GM19397 (cell line): ENCODE results near the gene LRFN2.

ENCODE experiments used
- ATAC-seq: cut with Tn5 transposase; IDR thresholded peaks from one replicate; pipeline ENCODE4 v1.9.1; 2021; ENCODE audit warnings: mild to moderate bottlenecking, moderate library complexity; ENCODE audit not compliant: unreplicated experiment

LRFN2 gene

DNA sequence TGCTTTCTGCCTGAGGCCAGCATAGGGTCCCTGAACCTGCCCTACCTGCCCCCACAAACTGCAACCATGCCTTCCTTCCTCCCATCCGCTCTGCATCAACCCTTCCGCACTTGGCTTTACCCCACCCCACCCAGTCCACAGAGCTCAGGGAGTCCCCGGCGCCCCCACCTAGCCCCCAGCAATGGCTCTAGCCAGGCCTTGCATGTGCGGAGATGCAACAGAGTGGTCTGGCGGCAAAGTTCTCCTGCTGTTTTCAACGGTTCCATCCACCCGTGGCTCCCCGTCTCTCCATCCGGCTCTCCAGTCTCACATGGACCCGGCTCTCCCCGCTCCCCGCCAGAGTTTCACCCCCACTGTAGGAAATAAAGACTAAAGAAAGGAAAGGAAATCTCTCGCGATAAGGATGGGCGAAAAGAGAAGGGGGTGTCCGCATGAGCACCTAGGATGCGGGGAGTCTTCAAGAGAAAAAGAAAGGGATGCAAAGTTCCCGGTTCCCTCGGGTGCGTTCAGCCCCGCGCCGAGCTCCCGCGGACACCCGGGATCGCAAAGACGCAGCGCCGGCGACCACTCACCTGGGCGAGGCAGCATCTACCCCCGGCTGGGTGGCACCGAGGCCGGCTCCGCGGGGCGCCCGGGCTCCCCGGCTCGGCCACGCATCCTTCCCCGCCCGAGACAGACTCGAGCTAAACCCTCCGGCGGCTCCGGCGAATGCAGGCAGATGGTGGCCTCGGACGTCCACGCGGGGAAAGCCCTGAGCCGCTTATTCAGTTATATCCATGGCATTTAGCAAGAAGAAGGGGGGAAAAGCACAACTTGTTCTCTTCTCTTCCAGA, 579 bp downstream of the LRFN2 start:
- no peak for ATAC-seq

DNA sequence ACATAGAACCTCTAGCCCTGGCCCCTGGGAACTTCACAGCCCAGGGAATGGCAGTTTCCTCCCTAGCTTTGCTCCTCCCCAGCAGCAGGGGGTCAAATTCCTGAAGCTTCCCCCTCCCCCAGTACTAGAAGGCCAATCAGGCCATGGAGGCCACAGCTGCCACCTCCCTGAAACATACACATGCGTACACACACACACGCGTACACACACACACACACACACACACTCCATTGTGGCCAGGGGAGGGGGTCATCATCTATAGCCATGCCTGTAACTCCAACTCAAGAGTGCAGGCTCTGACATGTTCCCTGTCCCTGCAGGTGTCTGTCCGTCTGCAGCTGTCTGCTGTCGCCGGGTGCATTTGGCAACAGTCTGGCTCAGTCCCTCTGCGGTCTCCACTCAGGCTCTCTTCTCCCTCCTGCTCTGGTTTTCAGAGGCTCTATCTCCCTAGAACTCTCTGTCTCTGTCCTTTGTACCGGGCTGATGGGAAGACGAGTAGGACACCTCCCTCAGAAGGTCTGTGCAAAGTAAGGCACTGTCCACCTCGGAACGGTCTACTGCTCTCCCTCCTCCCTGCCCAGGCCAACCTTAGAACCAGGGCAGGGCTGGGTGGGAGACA, 1.4 kb downstream of the LRFN2 start:
- no peak for ATAC-seq

DNA sequence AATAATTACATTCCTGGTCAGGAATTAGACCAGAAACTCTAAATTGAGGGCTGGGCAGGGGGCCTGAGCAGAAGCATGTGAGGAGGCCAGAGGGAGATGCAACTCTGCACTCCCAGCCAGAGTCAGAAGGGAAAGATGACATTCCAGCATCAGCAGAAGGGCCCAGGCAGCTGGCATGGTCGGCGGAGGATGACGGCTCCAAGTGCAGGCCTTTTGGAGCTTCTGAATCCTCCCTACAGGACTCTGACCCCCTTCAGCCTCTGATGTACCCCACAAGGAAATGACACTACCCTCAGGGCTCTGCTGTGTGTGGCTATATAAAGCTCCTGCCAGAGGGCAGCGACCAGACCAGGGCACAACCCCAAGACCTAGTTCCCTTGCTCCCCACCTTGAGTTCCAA, 1.9 kb downstream of the LRFN2 start:
- no peak for ATAC-seq

DNA sequence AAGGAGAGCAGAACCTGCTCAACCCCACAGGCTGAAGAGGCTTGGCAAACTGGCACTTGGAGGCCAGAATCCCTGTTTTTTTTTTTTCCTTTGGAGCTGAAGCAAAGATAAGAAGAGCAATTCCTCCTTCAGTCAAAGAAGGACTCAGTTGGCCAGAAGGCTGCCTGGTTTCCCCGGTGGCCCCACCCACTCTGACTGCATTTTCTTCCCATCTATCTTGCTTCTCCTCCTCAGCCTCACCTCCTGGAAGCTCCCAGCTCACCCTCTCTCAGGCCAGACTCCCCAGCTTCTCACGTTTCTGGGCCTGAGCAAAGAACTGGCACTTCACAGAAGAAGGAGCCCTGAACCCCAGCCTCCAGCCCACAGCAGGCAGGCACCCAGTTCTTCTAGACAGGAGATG, 2.4 kb downstream of the LRFN2 start:
- no peak for ATAC-seq

DNA sequence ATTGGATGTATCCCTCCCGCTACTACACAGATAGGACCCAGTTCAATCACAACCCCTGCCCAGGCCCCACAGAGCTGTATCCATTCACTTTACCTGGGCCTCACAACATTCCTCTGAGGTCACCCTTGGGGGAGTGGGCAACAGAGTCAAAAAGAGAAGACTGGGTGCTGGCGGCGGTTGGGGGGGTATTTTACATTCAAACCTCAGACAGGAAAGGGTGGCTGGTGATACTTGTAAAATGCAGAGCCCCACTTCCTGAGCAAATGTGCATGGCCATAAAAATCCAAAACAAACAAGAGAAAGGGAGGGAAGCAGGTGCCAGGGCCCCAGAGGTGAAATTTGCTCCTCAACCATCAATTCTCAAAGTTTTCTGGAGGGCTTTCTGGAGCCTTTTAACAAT, 3.5 kb downstream of the LRFN2 start:
- no peak for ATAC-seq

DNA sequence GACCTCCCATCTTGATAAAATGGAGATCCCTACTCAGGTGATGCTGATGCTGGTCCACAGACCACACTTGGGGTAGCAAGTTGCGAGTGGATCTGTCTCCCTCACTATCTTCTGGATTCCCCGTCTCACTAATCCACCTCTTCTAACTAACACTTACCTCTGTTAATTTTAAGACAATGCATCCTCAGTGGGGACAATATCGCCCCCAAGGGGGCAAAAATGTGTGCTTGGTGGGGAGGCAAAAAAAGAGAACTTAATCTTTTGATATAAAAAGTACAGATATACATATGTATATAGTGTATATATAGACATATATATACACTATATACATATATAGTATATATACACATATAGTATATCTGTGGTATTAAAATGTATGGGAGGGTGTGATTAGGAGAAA, 4.3 kb downstream of the LRFN2 start:
- ATAC-seq: no peak

DNA sequence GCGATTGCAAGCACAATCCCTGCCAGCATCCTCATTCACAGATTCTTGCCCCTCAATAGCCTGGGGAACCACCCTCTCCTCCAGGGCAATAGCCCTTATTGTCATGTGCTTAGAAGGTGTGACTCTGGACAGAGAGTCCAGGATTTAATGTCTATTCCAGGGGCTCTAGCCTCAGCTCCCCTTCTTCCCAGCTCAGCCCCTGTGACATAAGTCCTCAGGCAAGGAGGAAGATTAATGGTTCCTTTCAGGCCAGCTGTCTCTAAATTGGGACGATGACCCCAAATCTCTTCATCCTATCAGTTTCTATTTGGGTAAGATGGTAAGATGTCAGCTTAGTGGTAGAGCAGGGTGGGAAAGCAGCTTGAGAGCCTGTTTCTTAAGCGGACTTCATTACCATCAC, 8.1 kb downstream of the LRFN2 start:
- ATAC-seq: no peak

DNA sequence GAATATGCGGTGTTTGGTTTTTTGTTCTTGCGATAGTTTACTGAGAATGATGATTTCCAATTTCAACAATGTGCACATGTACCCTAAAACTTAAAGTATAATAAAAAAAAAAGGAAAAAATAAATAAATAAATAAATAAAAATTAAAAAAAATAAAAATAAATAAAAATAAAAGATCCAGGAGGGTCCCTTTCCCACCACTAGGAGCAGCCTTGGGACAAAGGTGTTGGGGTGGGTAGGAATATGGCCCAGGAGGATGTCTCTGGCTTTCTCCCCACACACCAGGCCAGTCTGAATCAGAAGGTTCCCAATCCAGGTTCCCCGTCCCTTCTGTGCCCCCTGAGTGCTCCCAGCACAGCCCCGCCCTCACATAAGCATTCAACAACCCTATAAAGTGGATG, 9.5 kb downstream of the LRFN2 start:
- ATAC-seq: no peak

DNA sequence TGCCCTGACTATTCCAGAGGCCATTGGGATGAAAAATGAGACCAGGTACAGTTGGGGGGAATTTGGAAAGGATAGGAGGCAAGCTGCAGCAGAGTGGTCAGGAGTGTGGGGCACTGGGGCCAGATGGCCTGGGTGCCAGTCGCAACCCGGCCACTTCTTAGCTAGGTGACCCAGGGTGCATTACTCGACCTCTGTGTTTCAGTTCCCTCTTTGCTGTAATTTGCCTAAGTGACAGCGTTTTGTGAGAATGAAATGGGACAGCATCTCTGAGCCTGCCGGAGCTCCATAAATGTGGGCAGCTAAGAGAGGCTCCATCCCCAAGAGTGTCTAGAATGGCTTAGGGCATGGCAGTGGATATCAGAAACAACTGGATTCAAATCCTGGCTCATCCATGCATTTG, 13.9 kb downstream of the LRFN2 start:
- no peak for ATAC-seq

DNA sequence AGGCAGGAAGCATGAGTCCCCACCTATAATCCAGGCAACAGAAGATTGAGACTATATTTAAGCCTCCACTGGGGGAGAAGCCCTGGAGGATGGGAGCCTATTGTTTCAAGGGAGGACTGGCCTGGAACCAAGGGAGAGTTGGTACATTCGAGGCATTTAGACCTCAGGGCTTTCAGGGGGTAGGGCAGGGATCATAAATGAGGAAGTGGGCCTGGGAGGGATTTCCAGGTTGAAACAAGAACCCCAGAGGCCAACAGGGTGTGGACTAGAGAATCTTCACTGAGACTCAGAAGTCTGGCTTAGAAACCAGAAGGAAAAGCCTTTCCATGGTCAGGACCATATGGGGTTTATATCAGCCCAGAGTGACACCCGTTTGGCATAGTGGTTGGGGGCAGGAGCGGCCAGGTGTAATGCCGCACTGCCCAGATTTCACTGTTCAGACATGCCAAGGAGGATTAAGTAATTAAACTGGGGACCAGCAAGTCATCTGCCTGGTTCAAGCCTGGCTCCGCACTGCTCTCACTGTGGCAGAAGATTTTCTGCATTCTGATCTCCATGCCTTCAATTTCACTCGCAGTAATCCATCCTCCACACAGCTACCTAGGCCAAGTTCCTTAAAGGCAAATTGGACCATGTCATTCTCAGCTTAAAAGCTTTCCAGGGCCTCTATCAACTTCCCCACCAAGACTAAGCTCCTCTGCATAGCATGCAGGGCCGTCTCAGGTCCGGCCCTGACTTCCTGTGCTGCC, 17.8 kb downstream of the LRFN2 start:
- ATAC-seq: no peak

DNA sequence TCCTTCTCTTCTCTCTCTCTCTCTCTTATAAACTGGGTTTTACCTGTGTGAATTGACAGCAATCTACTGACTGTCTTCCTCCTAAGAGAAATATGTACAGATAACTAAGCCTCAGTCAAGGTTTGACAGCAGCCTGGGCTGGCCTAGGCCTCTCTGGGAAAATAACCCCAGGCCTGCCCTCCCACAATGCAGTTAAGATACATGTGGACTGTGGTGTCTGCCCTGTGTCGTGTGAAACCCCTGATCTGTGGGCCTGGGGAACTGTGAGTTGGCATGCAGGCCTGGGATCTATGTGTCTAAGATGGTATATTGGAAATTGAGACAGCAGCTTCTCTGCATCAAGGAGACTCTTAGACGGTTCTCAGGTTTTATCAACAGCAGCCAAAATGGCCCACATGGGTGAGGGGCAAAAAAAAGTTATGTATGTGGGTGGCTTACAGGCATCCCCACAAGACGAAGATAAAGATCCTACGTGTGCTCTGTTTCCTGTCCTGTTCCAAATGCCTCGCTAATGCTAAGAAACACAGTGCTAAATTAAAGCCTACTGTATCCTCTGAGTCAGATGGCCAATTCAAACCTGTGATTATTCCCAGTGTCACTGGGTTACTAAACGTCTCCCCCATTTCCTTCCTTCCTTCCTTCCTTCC, 19.0 kb downstream of the LRFN2 start:
- no peak for ATAC-seq

DNA sequence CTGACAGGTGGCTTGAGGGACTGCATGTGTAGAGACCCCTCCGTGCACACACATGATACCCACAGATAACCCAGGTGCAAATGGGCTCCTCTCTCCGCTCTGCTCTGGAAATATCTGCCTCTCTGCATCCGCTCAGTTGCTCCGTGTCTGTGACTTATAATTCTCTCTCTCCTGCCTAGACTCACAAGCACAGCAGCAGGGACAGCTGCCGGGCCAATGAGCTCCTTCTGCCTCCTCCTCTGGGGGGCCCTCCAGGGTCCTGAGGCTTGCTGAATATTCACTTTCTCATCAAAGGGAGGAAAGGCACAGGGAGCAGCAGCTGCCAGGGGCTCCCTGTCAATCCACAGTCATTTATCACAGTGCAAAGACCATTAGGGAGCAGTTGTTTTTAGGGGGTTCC, 24.1 kb downstream of the LRFN2 start:
- no peak for ATAC-seq

DNA sequence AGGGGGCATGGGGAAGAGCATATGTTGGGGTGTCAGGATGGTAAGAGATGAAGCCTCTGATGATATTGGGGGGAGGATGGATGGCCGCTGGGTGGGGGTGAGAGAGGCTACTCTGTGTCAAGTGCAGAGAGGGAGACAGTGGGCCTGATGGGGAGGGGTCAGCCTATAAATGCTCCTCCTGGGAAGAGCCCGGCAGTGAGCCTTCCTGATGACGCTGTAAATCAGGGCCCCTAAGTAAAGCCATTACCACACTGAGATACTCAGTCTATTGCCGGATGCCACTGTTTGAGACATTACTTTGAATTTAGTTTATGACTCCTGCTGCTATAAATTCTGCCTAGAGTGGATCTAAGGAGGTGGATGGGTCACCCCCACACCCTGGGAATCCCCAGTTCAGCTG, 28.1 kb downstream of the LRFN2 start:
- no peak for ATAC-seq

DNA sequence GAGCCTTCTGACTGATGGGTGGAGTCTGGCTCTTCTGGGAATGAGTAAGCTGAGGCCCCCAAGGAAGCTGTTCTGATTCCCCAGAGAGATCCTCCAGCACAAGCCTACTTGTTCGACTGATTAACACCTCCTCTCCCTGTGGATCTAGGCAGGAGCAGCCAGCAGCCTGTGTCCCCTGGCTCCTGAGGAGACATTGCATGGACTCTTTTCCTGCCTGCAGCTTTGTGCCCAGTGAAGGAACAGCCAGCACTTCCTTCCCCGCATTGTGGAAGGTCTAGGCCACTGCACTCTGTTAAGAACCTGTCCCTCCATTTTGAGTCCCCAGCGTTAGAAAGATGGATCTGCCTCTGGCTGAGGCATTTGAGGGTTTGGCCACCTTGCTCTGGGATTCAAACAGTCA, 29.1 kb downstream of the LRFN2 start:
- ATAC-seq: no peak

DNA sequence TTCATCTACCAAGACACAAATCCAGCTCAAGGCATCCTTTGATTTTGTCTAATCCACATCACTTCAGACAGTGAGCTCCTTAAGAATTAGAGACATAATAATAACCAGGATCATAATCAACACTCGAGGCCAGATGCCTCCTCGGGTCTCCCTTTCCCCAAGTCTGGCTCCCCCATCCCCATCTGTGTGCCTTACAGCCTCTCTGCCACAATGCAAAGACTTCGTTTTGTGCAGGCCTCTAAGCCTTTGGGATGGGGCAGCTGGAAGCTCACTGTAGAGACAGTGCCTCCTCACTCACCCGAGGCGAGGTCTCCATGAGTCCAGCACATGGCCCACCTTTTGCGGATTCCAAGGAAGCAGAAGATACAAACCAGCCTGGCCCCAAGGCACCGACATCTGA, 30.3 kb downstream of the LRFN2 start:
- ATAC-seq: no peak

DNA sequence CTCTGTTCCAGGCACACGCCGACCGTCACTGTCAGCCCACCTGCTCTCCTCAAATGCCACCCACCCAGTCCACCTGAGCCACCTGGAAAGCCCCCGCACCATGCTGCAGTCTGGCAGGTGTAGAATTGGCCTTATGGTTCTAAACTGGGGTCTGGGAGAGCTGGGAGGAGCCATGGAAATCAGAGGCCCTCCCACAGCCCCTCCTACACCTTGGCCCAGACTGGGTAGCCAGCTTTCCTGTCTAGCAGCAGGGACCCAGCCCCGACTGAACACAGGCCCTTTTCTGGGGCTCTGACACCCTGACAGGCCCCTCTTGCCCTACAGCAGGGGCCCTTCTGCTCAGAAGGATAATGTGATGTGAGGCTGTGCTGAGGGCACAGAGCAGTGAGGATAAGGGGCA, 31.1 kb downstream of the LRFN2 start:
- no peak for ATAC-seq

DNA sequence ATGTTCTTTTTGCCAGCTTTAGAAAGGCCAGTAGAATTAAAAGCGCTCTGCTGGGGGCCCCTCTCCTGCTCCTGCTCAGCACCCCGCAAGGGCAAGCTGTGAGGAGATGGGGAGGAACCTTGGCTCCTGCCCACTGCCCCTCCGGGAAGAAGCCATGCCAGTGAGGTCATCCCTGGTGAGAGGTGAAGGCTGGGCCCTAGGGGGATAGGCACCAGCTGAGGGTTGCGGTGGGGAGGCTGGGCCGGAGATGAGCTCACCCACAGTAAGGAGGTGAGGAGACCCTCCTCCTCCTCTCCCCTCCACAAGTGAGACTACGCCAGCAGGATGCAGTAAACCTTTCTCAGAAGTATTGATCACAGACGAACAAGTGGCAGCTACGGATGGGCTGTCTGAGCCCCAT, 32.1 kb downstream of the LRFN2 start:
- no peak for ATAC-seq

DNA sequence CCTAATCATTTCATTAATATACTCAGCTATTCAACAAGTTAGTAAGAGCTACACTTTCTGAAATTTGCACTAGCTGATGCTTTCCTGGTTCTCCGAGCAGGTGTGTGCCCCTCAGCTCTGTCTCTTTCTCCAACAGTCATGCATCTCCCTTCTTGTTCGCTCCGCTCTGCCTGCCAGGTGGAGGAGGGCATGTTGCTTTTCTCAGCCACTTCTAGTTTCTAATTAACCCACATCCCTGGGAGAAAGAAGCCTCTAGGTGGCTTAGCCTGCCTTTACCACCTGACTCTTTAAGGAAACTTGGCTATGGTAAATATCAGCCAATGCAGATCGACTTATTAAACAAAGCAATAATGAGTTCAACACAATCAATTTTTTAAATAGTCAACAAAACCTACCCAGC, 34.2 kb downstream of the LRFN2 start:
- ATAC-seq: no peak

DNA sequence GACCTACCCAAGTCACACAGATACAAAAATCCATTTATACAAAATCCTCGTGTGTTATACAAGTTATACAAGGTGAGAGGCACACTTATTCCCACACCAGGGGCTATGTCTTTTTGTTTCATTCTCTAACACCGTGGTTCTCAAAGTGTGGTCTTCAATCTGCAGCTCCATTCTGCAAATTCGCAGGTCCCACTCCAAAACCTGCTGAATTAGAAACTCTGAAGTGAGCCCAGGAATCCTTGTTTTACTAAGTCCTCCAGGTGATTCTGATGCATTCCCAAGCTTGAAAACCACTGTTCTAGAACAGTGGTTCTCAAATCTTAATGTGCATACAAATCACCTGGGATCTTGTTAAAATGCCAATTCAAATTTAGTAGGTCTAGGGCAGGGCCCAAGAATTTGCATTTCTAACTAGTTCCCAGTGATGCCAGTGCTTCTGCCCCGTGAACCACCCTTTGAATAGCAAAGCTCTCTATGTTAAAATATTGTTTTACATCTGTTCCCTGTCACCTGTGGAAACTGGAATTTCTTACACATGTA, 35.1 kb downstream of the LRFN2 start:
- ATAC-seq: no peak

DNA sequence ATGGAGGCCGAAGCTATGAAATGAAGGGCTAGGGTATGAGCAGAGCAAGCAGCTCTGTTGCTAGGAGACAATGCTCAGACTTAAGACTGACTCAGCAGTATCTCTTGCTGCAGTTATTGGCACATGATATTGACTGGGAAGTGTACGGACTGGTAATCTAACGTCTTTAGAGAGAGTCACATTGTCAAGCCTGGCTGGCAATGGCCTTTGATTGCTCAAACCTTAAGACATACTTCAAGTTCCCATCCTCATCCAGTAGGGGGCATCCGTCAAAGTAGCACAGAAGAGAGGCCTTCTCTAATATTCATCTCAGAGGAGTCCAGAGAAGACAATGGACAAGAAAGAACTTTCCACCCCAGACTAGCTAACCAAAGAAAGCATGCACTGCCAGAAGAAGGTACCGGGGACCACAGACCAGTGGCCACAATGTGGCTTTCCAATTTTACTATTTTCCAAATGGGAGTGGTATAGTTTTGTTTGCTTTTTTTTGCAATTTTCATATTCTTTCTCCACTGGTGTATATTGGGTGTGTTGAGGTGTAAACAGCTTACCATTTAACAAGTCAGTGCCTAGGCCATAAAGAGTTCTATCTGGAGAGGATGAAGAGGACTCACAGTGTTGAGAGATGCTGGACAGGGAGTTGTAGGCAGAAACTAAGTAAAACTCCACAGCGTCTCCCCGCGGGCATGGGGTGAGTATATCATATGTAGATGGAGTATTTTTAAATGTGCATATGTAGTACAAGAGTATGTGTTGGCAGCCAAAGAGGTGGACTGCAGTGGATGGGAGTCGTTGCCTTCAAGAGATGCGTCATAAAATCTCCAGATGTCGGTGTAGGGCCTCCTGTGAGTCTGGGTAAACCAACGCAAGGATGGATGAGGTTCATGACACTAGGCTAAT, 36.7 kb downstream of the LRFN2 start:
- ATAC-seq: no peak
